Activated CD8-positive, alpha-beta T cell treated with anti-CD3 and anti-CD28 coated beads for 36 hours (primary cell): ENCODE measurements around the gene RETREG2. TPM values are rescaled to one million over a fixed set of nuclear protein-coding genes. Genes with fewer than 3 reads are reported as not detected.
A peak's percentile ranks its signal among the peaks of the same experiment; 100 is the strongest.

Experiments used
- ATAC-seq: fragments of 200-7000 bp; cut with Tn5 transposase; one replicate; pipeline ENCODE4 v1.10.0; 2021; ENCODE audit warnings: mild to moderate bottlenecking, moderate library complexity
- CTCF ChIA-PET: fragments of 350-600 bp; sonication (Branson Sonifier 250); formaldehyde crosslinking; loops from one replicate; lab custom pipeline; 2021; ENCODE audit warnings: antibody characterized with exemption; lab: Charles Lee
- POLR2A ChIA-PET: fragments of 350-600 bp; sonication (Branson Sonifier 250); formaldehyde crosslinking; loops from one replicate; lab custom pipeline; 2021; ENCODE audit warnings: antibody characterized with exemption; lab: Charles Lee
- DNase-seq: peaks from one replicate; pipeline ENCODE4 v3.0.0-alpha.2; 2020
- H3K27ac Mint-ChIP-seq: one replicate; pipeline ENCODE4 v1.8.0; 2021; ENCODE audit warnings: mild to moderate bottlenecking, mixed read lengths
- H3K27me3 Mint-ChIP-seq: one replicate; pipeline ENCODE4 v1.8.0; 2021; ENCODE audit warnings: mixed read lengths
- H3K36me3 Mint-ChIP-seq: one replicate; pipeline ENCODE4 v1.8.0; 2021; ENCODE audit warnings: low read depth, mixed read lengths
- H3K4me1 Mint-ChIP-seq: one replicate; pipeline ENCODE4 v1.8.0; 2021; ENCODE audit warnings: low read depth, mixed read lengths
- H3K4me3 Mint-ChIP-seq: one replicate; pipeline ENCODE4 v1.8.0; 2021; ENCODE audit warnings: mild to moderate bottlenecking, moderate library complexity, mixed read lengths
- H3K9me3 Mint-ChIP-seq: one replicate; pipeline ENCODE4 v1.8.0; 2021; ENCODE audit warnings: mixed read lengths
- intact Hi-C: fragments of 100-400 bp; cut with micrococcal nuclease; formaldehyde crosslinking; loops from one replicate; pipeline ENCODE4 v1.10.0; 2022
- total RNA-seq, 2 experiments: library from RNA; stranded (reverse); gene quantifications; one replicate each; pipeline ENCODE4 v1.2.3, GENCODE V29; 2021
- TF ChIP-seq, protein P1 (sequence below): fragments of 200-600 bp; IDR thresholded peaks from one replicate; pipeline ENCODE4 v1.8.0; 2022; ENCODE audit warnings: antibody characterized with exemption, mild to moderate bottlenecking

Gene RETREG2
- total RNA-seq, 2 experiments from 2014 or later: 63.8 to 67.8 TPM

DNA sequence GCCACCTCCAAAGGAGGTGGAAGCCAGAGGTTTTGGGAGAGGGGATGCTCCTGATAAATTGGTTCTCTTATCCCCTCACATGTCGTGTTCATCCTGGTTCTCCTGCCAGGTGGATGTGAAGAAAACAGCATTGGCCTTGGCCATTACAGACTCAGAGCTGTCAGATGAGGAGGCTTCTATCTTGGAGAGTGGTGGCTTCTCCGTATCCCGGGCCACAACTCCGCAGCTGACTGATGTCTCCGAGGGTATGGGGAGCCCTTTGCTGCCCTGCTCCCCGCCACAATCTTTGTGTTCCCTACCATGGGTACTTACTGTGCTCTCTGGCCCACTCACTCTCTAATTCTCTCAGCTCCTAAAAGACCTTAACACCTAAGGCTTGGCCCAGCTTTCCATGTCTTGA is 3.5 kb downstream of the RETREG2 start:
- Mint-ChIP-seq H3K4me1 (peaks cover 36% of the 10 kb centered on the region), H3K27ac (peak overlapping the region; percentile 83), H3K36me3 (peaks cover 35% of the 10 kb centered on the region), H3K4me3 (no peak overlapping the region), H3K9me3 (no peaks in the 10 kb centered on the region), H3K27me3 (no peaks in the 10 kb centered on the region)
- ATAC-seq (no peak), DNase-seq (no peak)
- ChIA-PET CTCF (interaction anchor here (1.2 to 2.3 kb wide), 5 partner anchors 10 to 114 kb away, joined by 3 to 10 read pairs (median 5); partner anchors contain the start of gene ZFAND2B), POLR2A (interaction anchor here (0.8 to 3.2 kb wide), 8 partner anchors 10 to 38 kb away, joined by 3 to 26 read pairs (median 4); partner anchors contain the start of genes ABCB6 and ZFAND2B)
- intact Hi-C loops: no loop called here
- TF ChIP-seq, protein P1, sequence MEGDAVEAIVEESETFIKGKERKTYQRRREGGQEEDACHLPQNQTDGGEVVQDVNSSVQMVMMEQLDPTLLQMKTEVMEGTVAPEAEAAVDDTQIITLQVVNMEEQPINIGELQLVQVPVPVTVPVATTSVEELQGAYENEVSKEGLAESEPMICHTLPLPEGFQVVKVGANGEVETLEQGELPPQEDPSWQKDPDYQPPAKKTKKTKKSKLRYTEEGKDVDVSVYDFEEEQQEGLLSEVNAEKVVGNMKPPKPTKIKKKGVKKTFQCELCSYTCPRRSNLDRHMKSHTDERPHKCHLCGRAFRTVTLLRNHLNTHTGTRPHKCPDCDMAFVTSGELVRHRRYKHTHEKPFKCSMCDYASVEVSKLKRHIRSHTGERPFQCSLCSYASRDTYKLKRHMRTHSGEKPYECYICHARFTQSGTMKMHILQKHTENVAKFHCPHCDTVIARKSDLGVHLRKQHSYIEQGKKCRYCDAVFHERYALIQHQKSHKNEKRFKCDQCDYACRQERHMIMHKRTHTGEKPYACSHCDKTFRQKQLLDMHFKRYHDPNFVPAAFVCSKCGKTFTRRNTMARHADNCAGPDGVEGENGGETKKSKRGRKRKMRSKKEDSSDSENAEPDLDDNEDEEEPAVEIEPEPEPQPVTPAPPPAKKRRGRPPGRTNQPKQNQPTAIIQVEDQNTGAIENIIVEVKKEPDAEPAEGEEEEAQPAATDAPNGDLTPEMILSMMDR: no peak

DNA sequence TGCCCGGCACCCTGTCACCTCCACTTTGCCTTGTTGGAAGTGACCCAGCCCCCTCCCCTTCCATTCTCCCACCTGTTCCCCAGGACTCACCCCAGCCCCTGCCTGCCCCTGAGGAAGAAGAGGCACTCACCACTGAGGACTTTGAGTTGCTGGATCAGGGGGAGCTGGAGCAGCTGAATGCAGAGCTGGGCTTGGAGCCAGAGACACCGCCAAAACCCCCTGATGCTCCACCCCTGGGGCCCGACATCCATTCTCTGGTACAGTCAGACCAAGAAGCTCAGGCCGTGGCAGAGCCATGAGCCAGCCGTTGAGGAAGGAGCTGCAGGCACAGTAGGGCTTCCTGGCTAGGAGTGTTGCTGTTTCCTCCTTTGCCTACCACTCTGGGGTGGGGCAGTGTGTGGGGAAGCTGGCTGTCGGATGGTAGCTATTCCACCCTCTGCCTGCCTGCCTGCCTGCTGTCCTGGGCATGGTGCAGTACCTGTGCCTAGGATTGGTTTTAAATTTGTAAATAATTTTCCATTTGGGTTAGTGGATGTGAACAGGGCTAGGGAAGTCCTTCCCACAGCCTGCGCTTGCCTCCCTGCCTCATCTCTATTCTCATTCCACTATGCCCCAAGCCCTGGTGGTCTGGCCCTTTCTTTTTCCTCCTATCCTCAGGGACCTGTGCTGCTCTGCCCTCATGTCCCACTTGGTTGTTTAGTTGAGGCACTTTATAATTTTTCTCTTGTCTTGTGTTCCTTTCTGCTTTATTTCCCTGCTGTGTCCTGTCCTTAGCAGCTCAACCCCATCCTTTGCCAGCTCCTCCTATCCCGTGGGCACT is 4.5 kb downstream of the RETREG2 start:
- ATAC-seq (no peak), DNase-seq (peak; percentile 56)
- POLR2A ChIA-PET: interaction anchor here (0.8 to 3.2 kb wide), 8 partner anchors 8 to 37 kb away, joined by 3 to 26 read pairs (median 4); partner anchors contain the start of genes ABCB6 and ZFAND2B
- Mint-ChIP-seq H3K27ac (peak overlapping the region; percentile 83), H3K9me3 (no peaks in the 10 kb centered on the region), H3K27me3 (no peaks in the 10 kb centered on the region), H3K36me3 (peaks cover 38% of the 10 kb centered on the region), H3K4me1 (peaks cover 44% of the 10 kb centered on the region), H3K4me3 (no peak overlapping the region)
- TF ChIP-seq, protein P1: no peak
- CTCF ChIA-PET: interaction anchor here (0.7 to 2.3 kb wide), 11 partner anchors 11 to 124 kb away, joined by 3 to 10 read pairs (median 3); partner anchors contain the start of gene ZFAND2B
- intact Hi-C loops: no loop called here

DNA sequence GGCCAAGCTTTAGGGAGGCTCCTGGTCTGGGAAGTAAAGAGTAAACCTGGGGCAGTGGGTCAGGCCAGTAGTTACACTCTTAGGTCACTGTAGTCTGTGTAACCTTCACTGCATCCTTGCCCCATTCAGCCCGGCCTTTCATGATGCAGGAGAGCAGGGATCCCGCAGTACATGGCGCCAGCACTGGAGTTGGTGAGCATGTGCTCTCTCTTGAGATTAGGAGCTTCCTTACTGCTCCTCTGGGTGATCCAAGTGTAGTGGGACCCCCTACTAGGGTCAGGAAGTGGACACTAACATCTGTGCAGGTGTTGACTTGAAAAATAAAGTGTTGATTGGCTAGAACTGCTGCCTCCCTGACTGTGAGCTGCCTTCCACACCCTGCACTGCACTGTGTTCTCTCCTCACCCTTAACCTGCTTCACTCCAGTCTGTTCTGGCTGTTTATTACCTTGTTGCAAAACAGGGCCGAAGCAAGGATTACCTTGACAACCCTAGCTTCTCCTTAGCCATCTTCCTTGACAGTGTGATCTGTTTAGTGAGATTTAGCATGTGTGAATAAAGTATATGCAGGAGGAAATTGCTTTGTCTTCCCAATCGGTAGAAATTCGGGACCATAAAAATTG is 5.2 kb downstream of the RETREG2 start:
- intact Hi-C loops: no loop called here
- Mint-ChIP-seq H3K4me3 (no peak overlapping the region), H3K9me3 (no peaks in the 10 kb centered on the region), H3K27ac (peak overlapping the region; percentile 14), H3K36me3 (peaks cover 37% of the 10 kb centered on the region), H3K27me3 (no peaks in the 10 kb centered on the region), H3K4me1 (peaks cover 45% of the 10 kb centered on the region)
- TF ChIP-seq, protein P1: no peak
- POLR2A ChIA-PET: interaction anchor here (0.7 to 3.2 kb wide), 4 partner anchors 9 to 26 kb away, joined by 3 to 17 read pairs (median 4); partner anchors contain the start of gene ZFAND2B
- no peak for DNase-seq
- no peak for ATAC-seq
- CTCF ChIA-PET: interaction anchor here (0.7 to 1.8 kb wide), 8 partner anchors 12 to 125 kb away, joined by 3 to 9 read pairs (median 3); partner anchors contain the start of gene ZFAND2B

DNA sequence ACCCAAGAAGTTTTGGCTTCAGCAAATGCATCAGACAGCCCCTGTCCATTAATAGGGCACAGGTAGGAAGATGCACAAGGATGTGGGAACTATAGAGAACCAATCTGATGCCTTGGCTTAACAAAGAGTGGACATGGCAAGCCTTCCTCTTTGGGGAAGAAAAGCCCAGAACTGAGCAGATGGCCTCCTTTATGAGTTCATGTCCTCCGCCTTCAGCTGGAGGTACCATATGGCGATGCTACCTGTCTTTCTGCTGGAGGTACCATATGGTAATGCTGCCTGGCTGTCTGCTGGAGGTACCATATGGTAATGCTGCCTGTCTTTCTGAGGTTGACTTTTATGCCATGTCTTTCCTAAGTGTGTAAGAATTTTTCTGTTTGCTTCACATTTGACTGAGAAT is 6.0 kb downstream of the RETREG2 start:
- H3K36me3 Mint-ChIP-seq: peaks cover 34% of the 10 kb centered on the region
- no peaks in the 10 kb centered on the region for H3K9me3 Mint-ChIP-seq
- TF ChIP-seq, protein P1: no peak
- POLR2A ChIA-PET: interaction anchor here (0.7 to 2.2 kb wide), 3 partner anchors 9 to 16 kb away, joined by 3 to 13 read pairs (median 3); no protein-coding TSS in a partner anchor
- H3K27ac Mint-ChIP-seq: peak overlapping the region; percentile 37
- H3K4me3 Mint-ChIP-seq: no peak overlapping the region
- CTCF ChIA-PET: interaction anchor here (1.2 to 1.8 kb wide), 3 partner anchors 12 to 13 kb away, joined by 3 to 9 read pairs (median 6); no protein-coding TSS in a partner anchor
- no peaks in the 10 kb centered on the region for H3K27me3 Mint-ChIP-seq
- DNase-seq (no peak), ATAC-seq (no peak)
- peaks cover 41% of the 10 kb centered on the region for H3K4me1 Mint-ChIP-seq
- intact Hi-C loops: no loop called here
